HCT116 (cell line): ENCODE measurements around the gene NSG2.

Source experiments
- CBX3 ChIP-seq: IDR thresholded peaks from 2 replicates; pipeline ENCODE4 v1.6.1; 2012; ENCODE audit warnings: low read depth
- CEBPB ChIP-seq: IDR thresholded peaks from 2 replicates; pipeline ENCODE4 v1.6.1; 2012; ENCODE audit warnings: low read depth
- CTCF ChIP-seq, 3 experiments: fragments of 200-600 bp in 1 of 3; sonication (generic) in 1 of 3; IDR thresholded peaks in 2 of 3; conservative IDR thresholded peaks in 1 of 3; 2 replicates each; pipeline ENCODE4 v1.5.1; 2012 to 2017; ENCODE audit warnings: low read depth in 2 of 3, low read length in 2 of 3, antibody characterized with exemption in 1 of 3, borderline replicate concordance in 1 of 3, control low read depth in 1 of 3, mild to moderate bottlenecking in 1 of 3, mixed read lengths in 1 of 3, mixed run types in 1 of 3, moderate library complexity in 1 of 3; ENCODE audit not compliant: insufficient read depth in 1 of 3
- ELF1 ChIP-seq: IDR thresholded peaks from 2 replicates; pipeline ENCODE4 v1.6.1; 2012; ENCODE audit warnings: low read depth, borderline replicate concordance
- POLR2A ChIP-seq: IDR thresholded peaks from 2 replicates; pipeline ENCODE4 v1.7.0; 2011; ENCODE audit warnings: borderline replicate concordance; ENCODE audit not compliant: insufficient read depth, insufficient read length; ENCODE audit errors: extremely low read depth
- POLR2AphosphoS5 ChIP-seq: IDR thresholded peaks from 2 replicates; pipeline ENCODE4 v1.6.1; 2011; ENCODE audit warnings: mild to moderate bottlenecking, low read depth, low read length, moderate library complexity
- RAD21 ChIP-seq: IDR thresholded peaks from 2 replicates; pipeline ENCODE4 v1.6.1; 2012; ENCODE audit warnings: low read depth, mild to moderate bottlenecking
- SP1 ChIP-seq: IDR thresholded peaks from 2 replicates; pipeline ENCODE4 v1.6.1; 2012; ENCODE audit warnings: low read depth
- TCF7L2 ChIP-seq: IDR thresholded peaks from 2 replicates; pipeline ENCODE4 v1.7.0; 2011; ENCODE audit warnings: borderline replicate concordance, inconsistent platforms; ENCODE audit not compliant: insufficient read depth, insufficient read length; ENCODE audit errors: extremely low read depth

DNA sequence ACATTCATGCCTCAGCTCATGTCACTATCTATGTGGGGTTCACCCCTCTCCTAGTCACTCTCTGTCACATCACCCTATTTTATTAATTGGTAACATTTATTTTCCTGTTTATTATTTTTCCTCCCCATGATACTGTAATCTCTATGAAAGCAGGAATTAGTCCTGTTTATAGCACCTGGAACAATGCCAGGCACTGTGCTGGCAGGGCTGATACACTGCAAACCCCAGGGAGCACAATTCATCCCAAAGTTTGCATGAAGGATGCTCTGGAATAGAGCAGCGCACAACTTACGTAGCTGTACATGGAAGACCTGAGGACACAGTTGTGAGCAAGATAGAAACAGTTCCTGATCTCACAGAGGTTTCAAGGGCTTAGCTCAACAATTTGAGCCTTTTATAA lies 103.2 kb downstream of the NSG2 start:
- TF ChIP-seq CTCF (IDR thresholded peaks at IDR 0.05 in 2 of 3, conservative IDR thresholded peaks at IDR 0.05 in 1 of 3; ENCODE audit: borderline replicate concordance in 1 of 3, insufficient read depth in 1 of 3, low read depth in 2 of 3, low read length in 2 of 3) (no peak), POLR2AphosphoS5 (no peak), TCF7L2 (no peak), RAD21 (no peak), CBX3 (no peak), ELF1 (no peak), SP1 (no peak), POLR2A (no peak), CEBPB (no peak)
